H1 (cell line): ENCODE measurements around the gene SPTBN4. TPM values are rescaled to one million over a fixed set of nuclear protein-coding genes. Genes with fewer than 3 reads are reported as not detected.

Experiments
- BACH1 ChIP-seq: IDR thresholded peaks from 2 replicates; pipeline ENCODE4 v1.6.1; 2012; ENCODE audit warnings: low read length, improper control_type of control experiment
- CREB1 ChIP-seq: IDR thresholded peaks from 2 replicates; pipeline ENCODE4 v1.6.1; 2012; ENCODE audit warnings: inconsistent platforms
- CTBP2 ChIP-seq: IDR thresholded peaks from 2 replicates; pipeline ENCODE4 v1.7.0; 2011; ENCODE audit warnings: borderline replicate concordance, mild to moderate bottlenecking, moderate library complexity, mixed read lengths, low read length; ENCODE audit not compliant: insufficient read depth, insufficient read length
- EZH2 ChIP-seq: fragments of 200-600 bp; sonication (generic); IDR thresholded peaks from 2 replicates; pipeline ENCODE4 v1.7.1; 2012; ENCODE audit warnings: low read depth, mild to moderate bottlenecking, moderate library complexity, low read length, inconsistent platforms; ENCODE audit not compliant: severe bottlenecking
- HDAC2 ChIP-seq, 2 experiments: fragments of 300-600 bp in 1 of 2; sonication (generic) in 1 of 2; IDR thresholded peaks; 2 replicates each; pipeline ENCODE4 v1.6.1; 2011 to 2012; ENCODE audit warnings: low read depth in 2 of 2, low read length in 2 of 2, mild to moderate bottlenecking in 2 of 2, moderate library complexity in 2 of 2, borderline replicate concordance in 1 of 2, inconsistent platforms in 1 of 2
- SP2 ChIP-seq: IDR thresholded peaks from 2 replicates; pipeline ENCODE4 v1.6.1; 2012; ENCODE audit warnings: mild to moderate bottlenecking, low read length, inconsistent platforms
- polyA plus RNA-seq, 7 experiments: library from polyadenylated mRNA; depleted of rRNA in 3 of 7; stranded (reverse) in 5 of 7; unstranded in 2 of 7; fragments of >200 nt in 5 of 7; fragments of 200-250 nt in 2 of 7; gene quantifications; 1 replicate in 5 of 7; 2 replicates in 1 of 7; 4 replicates in 1 of 7; pipeline versions ENCODE4 v1.2.1 to v1.2.3, GENCODE V29; 2011 to 2013; ENCODE audit warnings: missing spikeins in 2 of 7, mixed read lengths in 2 of 7
- total RNA-seq: library from RNA; stranded (reverse); fragmentation: NEBNext Ultra II Directional; extraction: Animal tissue kit (Norgen Biotek cat#: 25700); gene quantifications from 2 replicates; pipeline ENCODE4 v1.2.1, GENCODE V29; 2021

SPTBN4 gene
- total and polyA plus RNA-seq, 2 of the 8 experiments (the other 6 are each of a cell fraction or from before 2014, with no cell fraction given): 1.9 to 3.0 TPM

GRCh38 chr19:40550951-40551350, 84.2 kb downstream of the SPTBN4 start (continued):
- TF ChIP-seq EZH2 (no peak), HDAC2 (IDR thresholded peaks at IDR 0.05; ENCODE audit: borderline replicate concordance in 1 of 2, low read depth in 2 of 2, low read length in 2 of 2) (no peak), SP2 (no peak), BACH1 (no peak), CTBP2 (no peak), CREB1 (no peak)
- TF ChIP-seq, all 59 proteins: peak for 0
